Neuronal stem cell (in vitro differentiated cells): ENCODE data around the gene PBX2.
A peak's percentile ranks its signal among the peaks of the same experiment; 100 is the strongest.
"Not testable (repeated sequence)": the region's sequence is repeated elsewhere in the genome, so short reads cannot be mapped to it uniquely, and the experiment has no call there.

Experiments
- DNase-seq: peaks from one replicate; pipeline ENCODE4 v3.0.0-alpha.2; 2013; ENCODE audit warnings: low spot score
- H2AFZ ChIP-seq: one replicate; pipeline ENCODE4 v1.6.1; 2013; ENCODE audit warnings: mild to moderate bottlenecking, low read length, inconsistent platforms
- H2AK5ac ChIP-seq: 2 replicates; pipeline ENCODE4 v1.6.1; 2013; ENCODE audit warnings: low read depth, mild to moderate bottlenecking, inconsistent platforms, low read length, moderate library complexity, mixed read lengths
- H2BK120ac ChIP-seq: 2 replicates; pipeline ENCODE4 v1.6.1; 2013; ENCODE audit warnings: low read depth, mild to moderate bottlenecking, inconsistent platforms, low read length, moderate library complexity, mixed read lengths
- H2BK12ac ChIP-seq: one replicate; pipeline ENCODE4 v1.6.1; 2013; ENCODE audit warnings: low read length, inconsistent platforms
- H2BK15ac ChIP-seq: 2 replicates; pipeline ENCODE4 v1.6.1; 2013; ENCODE audit warnings: mild to moderate bottlenecking, low read length, inconsistent platforms, mixed read lengths
- H2BK5ac ChIP-seq: one replicate; pipeline ENCODE4 v1.6.1; 2013; ENCODE audit warnings: inconsistent platforms, mild to moderate bottlenecking, low read length, moderate library complexity
- H3K14ac ChIP-seq: one replicate; pipeline ENCODE4 v1.6.1; 2013; ENCODE audit warnings: low read length, inconsistent platforms
- H3K18ac ChIP-seq: 2 replicates; pipeline ENCODE4 v1.6.1; 2013; ENCODE audit warnings: low read length, inconsistent platforms
- H3K23ac ChIP-seq: 2 replicates; pipeline ENCODE4 v1.6.1; 2013; ENCODE audit warnings: low read depth, mild to moderate bottlenecking, mixed read lengths, low read length, inconsistent platforms; ENCODE audit not compliant: poor library complexity
- H3K27ac ChIP-seq: replicated peaks from 3 replicates; pipeline ENCODE4 v1.5.1; 2013; ENCODE audit warnings: low read length, inconsistent platforms
- H3K27me3 ChIP-seq, 3 experiments: 2 replicates each; pipeline ENCODE4 v1.6.1; 2013; ENCODE audit warnings: low read length in 3 of 3, mild to moderate bottlenecking in 2 of 3, inconsistent platforms in 1 of 3, low read depth in 1 of 3, mixed read lengths in 1 of 3, moderate library complexity in 1 of 3; ENCODE audit not compliant: control insufficient read depth in 3 of 3, insufficient read depth in 3 of 3
- H3K36me3 ChIP-seq, 2 donors: replicated peaks in 1 of 2; 2 replicates each; pipeline ENCODE4 v1.6.1; 2013; ENCODE audit warnings: low read length in 2 of 2; ENCODE audit not compliant: control insufficient read depth in 2 of 2, insufficient read depth in 2 of 2
- H3K4ac ChIP-seq: 2 replicates; pipeline ENCODE4 v1.6.1; 2013; ENCODE audit warnings: inconsistent platforms, mild to moderate bottlenecking, low read length, moderate library complexity
- H3K4me1 ChIP-seq, 2 donors: 1 replicate in 1 of 2; 2 replicates in 1 of 2; pipeline ENCODE4 v1.6.1; 2013; ENCODE audit warnings: low read length in 2 of 2, low read depth in 1 of 2; ENCODE audit not compliant: control insufficient read depth in 2 of 2, insufficient read depth in 1 of 2
- H3K4me2 ChIP-seq: one replicate; pipeline ENCODE4 v1.6.1; 2013; ENCODE audit warnings: mild to moderate bottlenecking, low read length, inconsistent platforms; ENCODE audit not compliant: insufficient read depth, poor library complexity, severe bottlenecking
- H3K4me3 ChIP-seq, 2 donors: 2 replicates each; pipeline ENCODE4 v1.5.1; 2013; ENCODE audit warnings: low read length in 2 of 2, mild to moderate bottlenecking in 2 of 2, inconsistent platforms in 1 of 2, moderate library complexity in 1 of 2
- H3K79me1 ChIP-seq: one replicate; pipeline ENCODE4 v1.6.1; 2013; ENCODE audit warnings: low read depth, mild to moderate bottlenecking, inconsistent platforms, low read length, moderate library complexity
- H3K9ac ChIP-seq: one replicate; pipeline ENCODE4 v1.6.1; 2013; ENCODE audit warnings: mild to moderate bottlenecking, low read depth, low read length, inconsistent platforms; ENCODE audit not compliant: poor library complexity
- H3K9me3 ChIP-seq, 2 donors: replicated peaks in 1 of 2; 2 replicates each; pipeline versions ENCODE3 to v1.6.1; 2013; ENCODE audit warnings: low read length in 2 of 2, mild to moderate bottlenecking in 2 of 2, inconsistent platforms in 1 of 2, low read depth in 1 of 2, mixed read lengths in 1 of 2, moderate library complexity in 1 of 2; ENCODE audit not compliant: control insufficient read depth in 2 of 2, insufficient read depth in 1 of 2
- H4K8ac ChIP-seq: one replicate; pipeline ENCODE4 v1.6.1; 2013; ENCODE audit warnings: low read depth, mild to moderate bottlenecking, inconsistent platforms, low read length, moderate library complexity
- H4K91ac ChIP-seq: one replicate; pipeline ENCODE4 v1.6.1; 2013; ENCODE audit warnings: low read length, low read depth, mild to moderate bottlenecking, inconsistent platforms; ENCODE audit not compliant: poor library complexity
- WGBS, 2 donors: extraction: QIAGEN DNeasy Blood & Tissue Kit; methylation state at CpG; one replicate each; pipeline ENCODE4 v1.1.7; 2013; ENCODE audit warnings: missing lambda C conversion rate in 2 of 2, mixed read lengths in 1 of 2; ENCODE audit not compliant: insufficient read length in 2 of 2, insufficient replicate concordance in 1 of 2; ENCODE audit errors: extremely low coverage in 2 of 2; 5-methylcytosine and 5-hydroxymethylcytosine counted together

The PBX2 gene

DNA sequence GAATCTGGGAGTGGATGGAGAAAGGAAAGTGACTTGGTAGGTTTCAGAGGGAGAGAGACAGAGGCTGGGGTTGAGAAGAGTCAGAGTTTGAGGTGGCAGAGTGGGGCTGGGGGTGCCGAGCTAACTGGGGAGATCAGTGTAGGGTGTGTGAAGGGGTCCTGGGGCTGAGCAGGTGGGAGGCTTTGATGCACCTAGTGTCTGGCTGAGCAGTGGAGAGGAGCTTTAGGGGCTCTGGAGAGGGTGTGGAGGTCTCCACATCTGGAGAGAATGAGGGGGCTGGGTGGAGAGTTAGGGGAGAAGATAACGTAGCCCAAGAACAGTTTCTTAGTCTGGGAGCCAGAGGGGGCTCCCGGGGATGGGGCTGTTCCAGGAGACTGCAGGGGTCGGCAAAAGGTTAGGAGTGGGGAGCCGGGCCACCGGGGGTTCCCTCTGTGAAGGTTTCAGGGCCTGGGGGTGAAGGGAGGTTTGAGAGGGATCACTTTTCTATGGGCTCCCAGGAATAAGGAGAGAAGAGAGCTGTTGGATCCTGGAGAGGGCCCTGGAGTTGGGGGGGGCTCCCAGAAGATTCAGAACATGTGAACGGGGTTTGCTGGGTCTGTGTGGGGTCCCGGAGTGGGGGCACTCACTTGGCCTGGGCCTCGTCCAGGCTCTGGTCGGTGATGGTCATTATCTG lies 797 bp downstream of the PBX2 start:
- peak overlapping the region; percentile 82 for H3K9ac ChIP-seq
- H3K9me3 ChIP-seq, result no peaks in the 10 kb centered on the region
- H2BK120ac ChIP-seq, result peak overlapping the region; percentile 43
- H3K36me3 ChIP-seq, result peaks cover 14 to 31% of the 10 kb centered on the region in 2 donors
- H2AK5ac ChIP-seq, result peak overlapping the region; percentile 59
- H2AFZ ChIP-seq, result no peak overlapping the region
- no peak overlapping the region for H4K91ac ChIP-seq
- peak overlapping the region; percentile 82 for H3K27ac ChIP-seq
- no peak overlapping the region for H2BK12ac ChIP-seq
- H3K18ac ChIP-seq, result peak overlapping the region; percentile 92
- DNase-seq, result no peak
- no peaks in the 10 kb centered on the region for H3K27me3 ChIP-seq
- peak overlapping the region; percentile 75 to 88 for H3K4me3 ChIP-seq
- peak overlapping the region; percentile 31 for H3K14ac ChIP-seq
- H3K23ac ChIP-seq, result no peak overlapping the region
- peak overlapping the region; percentile 96 for H2BK5ac ChIP-seq
- peaks cover 23 to 29% of the 10 kb centered on the region in 2 donors for H3K4me1 ChIP-seq
- WGBS, 2 donors, result no CpG with 5 or more reads among the region's 10 CpGs
- H3K4ac ChIP-seq, result peak overlapping the region; percentile 78
- peak overlapping the region; percentile 64 for H2BK15ac ChIP-seq
- peak overlapping the region; percentile 92 for H3K4me2 ChIP-seq
- peaks cover 7% of the 10 kb centered on the region for H3K79me1 ChIP-seq
- H4K8ac ChIP-seq, result no peak overlapping the region

DNA sequence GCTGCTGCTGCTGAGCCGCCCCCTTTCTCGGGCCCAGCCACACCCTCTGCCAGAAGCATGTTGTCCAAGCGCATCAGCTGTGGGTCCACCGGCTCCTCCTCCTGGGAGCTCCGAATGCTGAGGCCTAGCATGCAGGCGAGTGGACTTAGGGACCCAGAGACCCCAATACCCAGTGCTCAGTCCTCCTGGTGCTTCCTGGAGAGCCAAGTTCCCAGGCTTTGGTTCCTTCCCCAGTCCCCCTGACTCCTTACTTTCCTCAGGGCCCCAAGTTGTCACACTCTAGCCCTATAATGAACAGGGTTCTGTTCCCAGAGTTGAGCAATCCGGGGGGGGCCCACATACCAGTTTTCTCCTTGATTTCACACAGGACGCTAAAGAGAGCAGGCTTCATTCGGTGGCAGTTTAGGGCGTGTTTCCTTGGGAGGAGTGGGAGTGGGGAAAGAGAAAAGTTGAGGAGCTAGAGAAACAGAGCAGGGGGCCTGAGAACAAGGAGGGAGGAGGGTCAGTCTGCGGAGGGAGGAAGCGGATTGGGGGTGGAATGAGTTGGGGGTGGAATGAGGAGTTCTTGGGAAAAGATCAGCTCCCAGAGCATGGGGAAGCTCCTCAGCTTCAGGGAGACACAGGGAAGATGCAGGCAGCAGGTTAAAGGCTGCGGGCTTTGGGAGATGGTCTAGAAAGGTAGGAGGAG lies 1.5 kb downstream of the PBX2 start:
- H2BK120ac ChIP-seq, result no peak overlapping the region
- H3K4me2 ChIP-seq, result peak overlapping the region; percentile 92
- H3K27me3 ChIP-seq, result no peaks in the 10 kb centered on the region
- H3K79me1 ChIP-seq, result peaks cover 7% of the 10 kb centered on the region
- no CpG with 5 or more reads among the region's 13 CpGs for WGBS, 2 donors
- H2BK12ac ChIP-seq, result no peak overlapping the region
- peak overlapping the region; percentile 78 for H3K4ac ChIP-seq
- no peak overlapping the region for H3K23ac ChIP-seq
- H3K36me3 ChIP-seq, result peaks cover 16 to 38% of the 10 kb centered on the region in 2 donors
- peak overlapping the region; percentile 75 to 88 for H3K4me3 ChIP-seq
- no peak overlapping the region for H4K91ac ChIP-seq
- H3K14ac ChIP-seq, result no peak overlapping the region
- H3K18ac ChIP-seq, result peak overlapping the region; percentile 92
- peak overlapping the region; percentile 38 for H2BK15ac ChIP-seq
- H2AK5ac ChIP-seq, result peak overlapping the region; percentile 59
- peak overlapping the region; percentile 82 for H3K9ac ChIP-seq
- H3K27ac ChIP-seq, result peak overlapping the region; percentile 82
- H3K9me3 ChIP-seq, result no peaks in the 10 kb centered on the region
- peaks cover 23 to 29% of the 10 kb centered on the region in 2 donors for H3K4me1 ChIP-seq
- H2AFZ ChIP-seq, result no peak overlapping the region
- no peak for DNase-seq
- H4K8ac ChIP-seq, result no peak overlapping the region
- peak overlapping the region; percentile 96 for H2BK5ac ChIP-seq

DNA sequence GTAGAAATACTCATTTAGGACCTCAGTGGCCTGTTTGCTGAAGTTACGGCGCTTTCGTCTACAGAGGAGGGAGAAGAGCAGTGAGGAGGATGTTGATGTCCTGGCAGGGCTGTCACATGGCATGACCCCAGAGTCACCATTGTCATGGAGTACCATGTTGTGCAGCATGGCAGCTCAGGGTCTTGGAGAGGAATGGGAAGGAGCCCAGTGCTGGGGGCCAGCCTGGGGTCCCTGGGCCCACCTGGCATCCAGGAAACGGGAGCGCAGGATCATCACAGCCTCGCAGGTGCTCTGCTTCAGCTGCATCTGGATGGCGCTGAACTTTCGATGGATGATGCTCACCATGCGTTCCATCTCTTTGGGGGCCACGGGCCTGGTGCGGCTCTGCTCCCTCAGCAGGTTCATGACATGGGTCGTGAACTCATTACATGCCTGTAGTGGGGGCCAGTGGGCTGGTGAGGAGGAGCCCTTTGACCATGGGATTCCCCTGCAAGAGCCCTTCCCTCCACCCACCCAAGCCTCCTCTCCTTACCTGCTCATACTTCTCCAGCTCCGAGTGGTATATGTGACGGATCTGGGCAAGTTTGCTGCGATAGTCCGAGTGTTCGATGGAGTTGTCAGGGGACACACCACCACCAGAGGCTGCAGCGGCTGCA lies 2.1 kb downstream of the PBX2 start:
- H3K4me3 ChIP-seq, result peak overlapping the region; percentile 58 to 75
- H3K36me3 ChIP-seq, result peaks cover 22 to 45% of the 10 kb centered on the region in 2 donors
- no CpG with 5 or more reads among the region's 18 CpGs for WGBS, 2 donors

More for the DNA sequence above, 2.1 kb downstream of the PBX2 start:
- not testable (repeated sequence) for H3K14ac ChIP-seq, H2BK12ac ChIP-seq, H2BK5ac ChIP-seq, H3K9me3 ChIP-seq, H2AK5ac ChIP-seq, H2BK120ac ChIP-seq, H3K4me2 ChIP-seq, H3K79me1 ChIP-seq, DNase-seq, H4K91ac ChIP-seq, H3K23ac ChIP-seq, H2BK15ac ChIP-seq, H3K27me3 ChIP-seq, H3K18ac ChIP-seq, H4K8ac ChIP-seq, H3K4ac ChIP-seq, H3K27ac ChIP-seq, H2AFZ ChIP-seq
- Histone ChIP-seq H3K9ac (peak overlapping the region; percentile 55), H3K4me1 (peaks cover 23 to 29% of the 10 kb centered on the region in 2 donors)
